Left ventricle myocardium inferior (tissue), 1 donor: ENCODE measurements around the gene ALPP. TPM values are rescaled to one million over a fixed set of nuclear protein-coding genes. Genes with fewer than 3 reads are reported as not detected.
"Not testable (repeated sequence)": the region's sequence is repeated elsewhere in the genome, so short reads cannot be mapped to it uniquely, and the experiment has no call there.

ENCODE experiments used
- DNase-seq: peaks from one replicate; pipeline ENCODE4 v3.0.0-alpha.2; 2020
- H3K27ac ChIP-seq: fragments of 200-600 bp; replicated peaks from 2 replicates; pipeline ENCODE4 v1.8.0; 2021
- H3K27me3 ChIP-seq: fragments of 200-600 bp; 2 replicates; pipeline ENCODE4 v1.8.0; 2021; ENCODE audit warnings: low read depth
- H3K36me3 ChIP-seq: fragments of 200-600 bp; 2 replicates; pipeline ENCODE4 v1.8.0; 2021
- H3K4me1 ChIP-seq: fragments of 200-600 bp; 2 replicates; pipeline ENCODE4 v1.8.0; 2021
- H3K4me3 ChIP-seq: fragments of 200-600 bp; 2 replicates; pipeline ENCODE4 v1.8.0; 2021; ENCODE audit warnings: mild to moderate bottlenecking, moderate library complexity
- H3K9me3 ChIP-seq: fragments of 200-600 bp; replicated peaks from 2 replicates; pipeline ENCODE4 v1.8.0; 2021
- CTCF ChIP-seq: fragments of 200-600 bp; IDR thresholded peaks from 2 replicates; pipeline ENCODE4 v1.8.0; 2021; ENCODE audit warnings: antibody characterized with exemption, mild to moderate bottlenecking, borderline replicate concordance
- intact Hi-C: fragments of 100-400 bp; cut with micrococcal nuclease; formaldehyde crosslinking; loops from one replicate; pipeline ENCODE4 v1.11.0; 2022
- total RNA-seq: library from RNA; stranded (reverse); fragmentation: NEBNext Ultra II Directional; extraction: Animal tissue kit (Norgen Biotek cat#: 25700); gene quantifications from one replicate; pipeline ENCODE4 v1.2.1, GENCODE V29; 2021
- donor health status: DM: no; HTN: yes; CAD: no; lungs with severe emphysema.

ALPP gene
- total RNA-seq, 1 donor from 2014 or later = not detected

DNA sequence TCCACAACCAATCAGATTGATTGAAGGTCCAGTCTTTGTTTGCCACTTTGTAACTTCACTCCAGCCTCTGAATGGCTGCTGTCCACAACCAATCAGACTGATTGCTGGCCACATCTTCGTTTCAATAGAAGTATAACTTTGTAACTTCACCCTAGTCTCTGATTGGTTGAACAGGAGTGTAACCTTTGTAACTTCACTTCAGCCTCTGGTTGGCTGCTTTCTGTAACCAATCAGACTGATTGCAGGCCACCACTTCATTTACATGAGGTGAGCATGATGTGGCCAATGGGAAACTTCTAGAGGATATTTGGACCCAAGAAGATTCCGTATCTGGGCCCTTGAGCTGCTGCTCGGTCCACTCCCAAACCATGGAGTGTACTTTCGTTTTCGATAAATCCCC is 16.9 kb upstream of the ALPP start:
- no peak for DNase-seq
- Histone ChIP-seq H3K9me3 (no peaks in the 10 kb centered on the region), H3K27ac (no peak overlapping the region), H3K36me3 (no peaks in the 10 kb centered on the region), H3K4me1 (no peaks in the 10 kb centered on the region), H3K27me3 (no peaks in the 10 kb centered on the region), H3K4me3 (no peak overlapping the region)
- no peak for TF ChIP-seq CTCF
- intact Hi-C loops = no loop called here

GRCh38 chr2:232362174-232362900 is 16.2 kb upstream of the ALPP start:
- no peaks in the 10 kb centered on the region for H3K4me1 ChIP-seq
- H3K27me3 ChIP-seq = no peaks in the 10 kb centered on the region
- no peak overlapping the region for H3K27ac ChIP-seq
- no peak overlapping the region for H3K4me3 ChIP-seq
- no peaks in the 10 kb centered on the region for H3K9me3 ChIP-seq
- no peak for TF ChIP-seq CTCF
- intact Hi-C loops = no loop called here
- H3K36me3 ChIP-seq = no peaks in the 10 kb centered on the region
- DNase-seq = no peak

DNA sequence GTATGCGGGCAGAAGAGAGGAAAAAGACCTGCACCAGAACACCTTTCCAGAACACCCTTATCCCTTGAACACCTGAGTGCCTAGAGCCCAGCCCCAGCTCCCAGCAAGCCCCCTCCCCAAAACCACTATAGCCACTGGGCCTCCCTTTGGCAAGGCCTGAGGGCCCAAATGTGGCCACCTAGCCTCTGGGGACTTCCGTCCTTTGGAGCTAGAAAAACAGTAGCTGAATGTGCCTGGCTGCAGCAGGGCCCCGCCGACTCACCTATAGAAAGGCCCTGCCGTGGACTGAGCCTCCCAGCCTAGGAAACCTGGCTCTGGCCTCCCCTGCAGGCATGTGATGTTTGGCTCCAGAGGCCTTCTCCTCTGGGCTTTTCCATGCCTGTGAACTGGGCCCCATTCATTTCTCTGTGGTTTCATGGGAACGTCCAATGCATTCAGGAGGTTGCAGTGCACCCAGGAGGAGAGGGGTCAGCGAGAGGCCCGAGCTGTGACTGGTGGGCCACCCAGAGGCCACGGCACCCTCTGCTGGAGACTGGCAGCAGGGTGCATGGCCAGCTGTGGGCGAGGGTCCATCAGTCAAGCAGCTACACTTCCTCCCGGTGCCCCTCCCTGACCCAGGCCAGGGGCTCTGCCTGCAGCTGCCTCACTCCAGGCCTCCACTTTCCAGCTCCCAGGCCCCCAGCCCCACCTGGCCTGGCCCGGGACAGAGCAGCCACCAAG is 15.3 kb upstream of the ALPP start:
- H3K4me1 ChIP-seq, H3K9me3 ChIP-seq, H3K27me3 ChIP-seq, H3K27ac ChIP-seq, H3K36me3 ChIP-seq, H3K4me3 ChIP-seq, DNase-seq, intact Hi-C loops: not testable (repeated sequence)

GRCh38 chr2:232363784-232364615 is 14.6 kb upstream of the ALPP start:
- no peaks in the 10 kb centered on the region for H3K9me3 ChIP-seq
- no peak for DNase-seq
- intact Hi-C loops = no loop called here
- H3K27me3 ChIP-seq = peaks cover 16% of the 10 kb centered on the region
- H3K36me3 ChIP-seq = no peaks in the 10 kb centered on the region
- TF ChIP-seq CTCF = no peak
- H3K4me3 ChIP-seq = no peak overlapping the region
- H3K27ac ChIP-seq = no peak overlapping the region
- no peaks in the 10 kb centered on the region for H3K4me1 ChIP-seq

DNA sequence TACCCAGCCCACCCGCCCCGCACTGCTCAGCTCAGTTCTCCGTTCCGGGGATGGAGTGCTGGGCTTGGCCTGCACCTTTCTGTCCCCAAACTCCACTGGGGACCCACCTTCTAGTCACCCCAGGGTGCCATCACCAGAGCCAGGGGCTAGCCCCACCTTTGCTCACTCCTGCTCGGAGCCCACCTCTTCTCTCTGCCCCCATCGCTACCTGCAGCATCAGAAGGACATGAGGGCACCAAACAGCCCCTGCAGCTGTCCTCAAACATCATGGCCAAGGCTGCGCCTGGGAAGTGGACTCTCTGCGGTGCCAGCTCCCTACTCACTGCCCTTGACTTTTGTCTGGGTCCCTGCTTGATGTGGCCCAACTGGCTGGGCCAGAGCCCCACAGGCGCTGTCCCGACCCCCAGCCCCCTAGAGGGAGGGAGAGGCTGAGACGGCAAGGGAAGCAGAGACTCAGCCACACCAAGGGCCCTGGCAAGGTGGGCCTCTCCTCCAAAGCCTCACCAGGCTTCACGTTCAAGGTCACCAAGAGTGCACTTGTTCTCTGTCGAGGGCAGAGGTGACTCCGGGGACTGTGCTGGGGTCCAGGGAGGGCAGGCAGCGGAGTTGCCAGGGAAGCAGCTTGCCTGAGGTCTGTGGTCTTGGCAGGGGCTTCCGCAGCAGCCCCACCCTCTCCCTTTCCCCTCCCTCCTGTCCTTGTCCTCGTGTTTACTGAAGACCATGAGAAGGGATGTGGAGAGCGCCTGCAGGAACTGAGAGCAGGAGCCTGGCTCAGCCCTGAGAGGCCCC is 13.6 kb upstream of the ALPP start:
- peaks cover 24% of the 10 kb centered on the region for H3K27me3 ChIP-seq
- H3K9me3 ChIP-seq, DNase-seq, H3K4me1 ChIP-seq, intact Hi-C loops, H3K4me3 ChIP-seq, H3K36me3 ChIP-seq, H3K27ac ChIP-seq: not testable (repeated sequence)
